HCT116 (cell line): ENCODE data around the gene CADPS2.

Experiments used
- ELF1 ChIP-seq: IDR thresholded peaks from 2 replicates; pipeline ENCODE4 v1.6.1; 2012; ENCODE audit warnings: low read depth, borderline replicate concordance
- EZH2 ChIP-seq: fragments of 200-600 bp; sonication (generic); IDR thresholded peaks from 2 replicates; pipeline ENCODE4 v1.6.1; 2017; ENCODE audit warnings: antibody characterized with exemption, mixed run types
- EZH2phosphoT487 ChIP-seq: fragments of 200-600 bp; IDR thresholded peaks from 2 replicates; pipeline ENCODE4 v1.6.1; 2018; ENCODE audit warnings: antibody characterized with exemption, borderline replicate concordance
- POLR2A ChIP-seq: IDR thresholded peaks from 2 replicates; pipeline ENCODE4 v1.7.0; 2011; ENCODE audit warnings: borderline replicate concordance; ENCODE audit not compliant: insufficient read depth, insufficient read length; ENCODE audit errors: extremely low read depth
- POLR2AphosphoS5 ChIP-seq: IDR thresholded peaks from 2 replicates; pipeline ENCODE4 v1.6.1; 2011; ENCODE audit warnings: mild to moderate bottlenecking, low read depth, low read length, moderate library complexity
- SIN3A ChIP-seq: IDR thresholded peaks from 2 replicates; pipeline ENCODE4 v1.6.1; 2012; ENCODE audit warnings: low read depth
- TF ChIP-seq, protein P1 (sequence below), 3 experiments: fragments of 200-600 bp in 1 of 3; sonication (generic) in 1 of 3; IDR thresholded peaks in 2 of 3; conservative IDR thresholded peaks in 1 of 3; 2 replicates each; pipeline ENCODE4 v1.5.1; 2012 to 2017; ENCODE audit warnings: low read depth in 2 of 3, low read length in 2 of 3, antibody characterized with exemption in 1 of 3, borderline replicate concordance in 1 of 3, control low read depth in 1 of 3, mild to moderate bottlenecking in 1 of 3, mixed read lengths in 1 of 3, mixed run types in 1 of 3, moderate library complexity in 1 of 3; ENCODE audit not compliant: insufficient read depth in 1 of 3

DNA sequence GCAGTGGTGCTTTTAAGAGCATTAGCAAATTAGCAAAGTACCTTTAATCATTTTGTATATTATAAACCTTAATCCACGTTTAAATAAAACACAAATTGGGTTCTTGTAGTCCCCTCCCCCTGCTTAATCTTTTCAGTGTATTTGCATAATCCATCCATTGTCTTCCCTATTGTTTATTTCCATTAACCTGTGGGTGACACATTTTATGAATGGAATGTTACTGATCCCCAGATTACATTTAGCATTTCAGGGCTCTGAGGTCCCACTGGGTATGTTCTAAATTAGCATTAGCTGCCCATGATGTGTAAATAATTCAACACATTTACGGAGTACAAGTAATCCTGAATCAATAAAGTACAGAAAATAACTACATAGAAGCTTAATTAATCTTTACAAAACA is 443.3 kb downstream of the CADPS2 start:
- TF ChIP-seq, protein P1, sequence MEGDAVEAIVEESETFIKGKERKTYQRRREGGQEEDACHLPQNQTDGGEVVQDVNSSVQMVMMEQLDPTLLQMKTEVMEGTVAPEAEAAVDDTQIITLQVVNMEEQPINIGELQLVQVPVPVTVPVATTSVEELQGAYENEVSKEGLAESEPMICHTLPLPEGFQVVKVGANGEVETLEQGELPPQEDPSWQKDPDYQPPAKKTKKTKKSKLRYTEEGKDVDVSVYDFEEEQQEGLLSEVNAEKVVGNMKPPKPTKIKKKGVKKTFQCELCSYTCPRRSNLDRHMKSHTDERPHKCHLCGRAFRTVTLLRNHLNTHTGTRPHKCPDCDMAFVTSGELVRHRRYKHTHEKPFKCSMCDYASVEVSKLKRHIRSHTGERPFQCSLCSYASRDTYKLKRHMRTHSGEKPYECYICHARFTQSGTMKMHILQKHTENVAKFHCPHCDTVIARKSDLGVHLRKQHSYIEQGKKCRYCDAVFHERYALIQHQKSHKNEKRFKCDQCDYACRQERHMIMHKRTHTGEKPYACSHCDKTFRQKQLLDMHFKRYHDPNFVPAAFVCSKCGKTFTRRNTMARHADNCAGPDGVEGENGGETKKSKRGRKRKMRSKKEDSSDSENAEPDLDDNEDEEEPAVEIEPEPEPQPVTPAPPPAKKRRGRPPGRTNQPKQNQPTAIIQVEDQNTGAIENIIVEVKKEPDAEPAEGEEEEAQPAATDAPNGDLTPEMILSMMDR (IDR thresholded peaks at IDR 0.05 in 2 of 3, conservative IDR thresholded peaks at IDR 0.05 in 1 of 3; ENCODE audit: borderline replicate concordance in 1 of 3, insufficient read depth in 1 of 3, low read depth in 2 of 3, low read length in 2 of 3), result no peak
- TF ChIP-seq EZH2 (no peak), SIN3A (no peak), ELF1 (no peak), POLR2A (no peak), POLR2AphosphoS5 (no peak), EZH2phosphoT487 (no peak)
